Activated naive CD4-positive, alpha-beta T cell treated with anti-CD3 and anti-CD28 coated beads for 36 hours (primary cell): ENCODE measurements around the gene KLF2. TPM values are rescaled to one million over a fixed set of nuclear protein-coding genes. Genes with fewer than 3 reads are reported as not detected.

Experiments used
- CTCF ChIA-PET: fragments of 350-600 bp; sonication (Branson Sonifier 250); formaldehyde crosslinking; loops from one replicate; lab custom pipeline; 2021; ENCODE audit warnings: antibody characterized with exemption; lab: Charles Lee
- DNase-seq: peaks from one replicate; pipeline ENCODE4 v3.0.0-alpha.2; 2020
- H3K27ac Mint-ChIP-seq: one replicate; pipeline ENCODE4 v1.8.0; 2021; ENCODE audit warnings: mild to moderate bottlenecking, mixed read lengths
- H3K27me3 Mint-ChIP-seq: one replicate; pipeline ENCODE4 v1.8.0; 2021; ENCODE audit warnings: low read depth, mixed read lengths
- H3K36me3 Mint-ChIP-seq: one replicate; pipeline ENCODE4 v1.8.0; 2021; ENCODE audit warnings: low read depth, mixed read lengths
- H3K4me1 Mint-ChIP-seq: one replicate; pipeline ENCODE4 v1.8.0; 2021; ENCODE audit warnings: low read depth, mixed read lengths
- H3K4me3 Mint-ChIP-seq: one replicate; pipeline ENCODE4 v1.8.0; 2021; ENCODE audit warnings: mild to moderate bottlenecking, moderate library complexity, mixed read lengths
- H3K9me3 Mint-ChIP-seq: one replicate; pipeline ENCODE4 v1.8.0; 2021; ENCODE audit warnings: mixed read lengths
- intact Hi-C: fragments of 100-400 bp; cut with micrococcal nuclease; formaldehyde crosslinking; loops from one replicate; pipeline ENCODE4 v1.15.1; 2023
- total RNA-seq, 2 experiments: library from RNA; stranded (reverse); gene quantifications; one replicate each; pipeline ENCODE4 v1.2.3, GENCODE V29; 2021

KLF2 gene
- total RNA-seq, 2 experiments from 2014 or later = 0.22 to 0.69 TPM

DNA sequence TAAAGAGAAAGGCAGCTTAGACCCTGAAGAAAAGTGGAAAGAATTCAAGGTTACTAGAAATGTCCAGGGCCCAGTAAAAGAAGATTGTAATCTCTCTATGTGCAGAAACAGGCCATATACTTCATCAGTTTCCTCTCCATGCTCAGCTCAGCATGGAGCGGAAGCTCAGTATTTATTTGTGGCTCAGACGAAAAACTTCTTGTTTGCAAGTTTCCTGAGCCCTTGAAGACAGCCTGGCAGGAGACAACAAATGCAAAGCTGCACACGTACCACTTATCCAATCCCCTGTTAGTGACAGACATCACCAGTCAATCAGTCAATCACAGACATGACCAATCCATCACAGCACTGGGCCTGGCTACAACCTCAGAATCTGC, 8.1 kb upstream of the KLF2 start:
- Mint-ChIP-seq H3K27me3 (no peaks in the 10 kb centered on the region), H3K4me3 (no peak overlapping the region), H3K27ac (no peak overlapping the region), H3K36me3 (no peaks in the 10 kb centered on the region), H3K9me3 (no peaks in the 10 kb centered on the region), H3K4me1 (peaks cover 7% of the 10 kb centered on the region)
- CTCF ChIA-PET = interaction anchor here (1.1 kb wide), 1 partner anchor 9 kb away, joined by 4 read pairs; no protein-coding TSS in a partner anchor
- intact Hi-C loops = no loop called here
- no peak for DNase-seq

DNA sequence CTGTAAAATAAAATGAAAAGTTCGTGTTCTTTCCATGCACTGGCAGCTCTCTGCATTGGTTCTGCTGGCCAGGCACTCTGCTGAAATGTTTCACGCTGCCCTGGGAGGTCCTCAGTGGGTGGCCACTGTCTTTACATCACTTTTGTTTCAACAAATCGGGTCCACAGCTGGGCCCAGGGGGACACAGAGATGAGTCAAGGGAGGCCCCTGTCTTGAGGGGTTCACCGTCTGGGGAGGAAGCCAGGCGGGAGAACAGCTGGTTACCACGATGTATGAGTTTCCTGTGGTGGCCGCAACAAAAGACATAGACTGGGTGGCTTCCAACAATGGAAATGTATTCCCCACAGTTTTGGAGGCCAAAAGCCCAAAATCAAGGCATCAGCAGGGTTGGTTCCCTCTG, 5.1 kb upstream of the KLF2 start:
- Mint-ChIP-seq H3K4me3 (no peak overlapping the region), H3K4me1 (peaks cover 12% of the 10 kb centered on the region), H3K27me3 (no peaks in the 10 kb centered on the region), H3K36me3 (no peaks in the 10 kb centered on the region), H3K9me3 (no peaks in the 10 kb centered on the region), H3K27ac (no peak overlapping the region)
- intact Hi-C loops = no loop called here
- CTCF ChIA-PET = no interaction called here
- DNase-seq = peak; percentile 19

DNA sequence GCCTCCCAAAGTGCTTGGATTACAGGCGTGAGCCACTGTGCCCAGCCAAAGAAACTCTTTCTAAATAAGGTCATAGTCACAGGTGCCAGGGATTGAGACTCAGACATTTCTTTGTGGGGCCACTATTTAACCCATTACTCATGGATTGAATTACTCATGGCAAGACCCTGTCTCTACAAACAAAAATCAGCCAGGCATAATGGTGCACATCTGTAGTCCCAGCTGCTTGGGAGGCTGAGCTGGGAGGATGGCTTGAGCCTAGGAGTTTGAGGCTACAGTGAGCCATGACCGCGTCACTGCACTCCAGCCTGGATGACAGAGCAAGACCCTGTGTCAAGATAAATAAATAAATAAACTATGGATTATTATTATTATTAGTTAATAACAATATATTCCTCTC, 3.6 kb upstream of the KLF2 start:
- CTCF ChIA-PET = interaction anchor here (0.6 kb wide), 1 partner anchor 83 kb away, joined by 4 read pairs; no protein-coding TSS in a partner anchor
- Mint-ChIP-seq H3K4me3 (no peak overlapping the region), H3K27me3 (peaks cover 3% of the 10 kb centered on the region), H3K4me1 (peaks cover 15% of the 10 kb centered on the region), H3K9me3 (no peaks in the 10 kb centered on the region), H3K36me3 (no peaks in the 10 kb centered on the region), H3K27ac (no peak overlapping the region)
- no peak for DNase-seq
- intact Hi-C loops = no loop called here

DNA sequence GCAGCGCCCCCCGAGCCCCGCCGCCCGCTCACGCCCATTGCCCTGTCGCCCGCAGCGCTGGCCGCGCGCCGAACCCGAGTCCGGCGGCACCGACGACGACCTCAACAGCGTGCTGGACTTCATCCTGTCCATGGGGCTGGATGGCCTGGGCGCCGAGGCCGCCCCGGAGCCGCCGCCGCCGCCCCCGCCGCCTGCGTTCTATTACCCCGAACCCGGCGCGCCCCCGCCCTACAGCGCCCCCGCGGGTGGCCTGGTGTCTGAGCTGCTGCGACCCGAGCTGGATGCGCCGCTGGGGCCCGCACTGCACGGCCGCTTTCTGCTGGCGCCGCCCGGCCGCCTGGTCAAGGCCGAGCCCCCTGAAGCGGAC, 518 bp downstream of the KLF2 start:
- peak; percentile 36 for DNase-seq
- Mint-ChIP-seq H3K27me3 (peaks cover 14% of the 10 kb centered on the region), H3K4me3 (peak overlapping the region; percentile 58), H3K36me3 (peaks cover 2% of the 10 kb centered on the region), H3K4me1 (peaks cover 50% of the 10 kb centered on the region), H3K9me3 (no peaks in the 10 kb centered on the region), H3K27ac (no peak overlapping the region)
- CTCF ChIA-PET = interaction anchor here (0.7 to 0.9 kb wide), 2 partner anchors 9 to 58 kb away, joined by 3 to 4 read pairs; no protein-coding TSS in a partner anchor
- intact Hi-C loops = no loop called here

DNA sequence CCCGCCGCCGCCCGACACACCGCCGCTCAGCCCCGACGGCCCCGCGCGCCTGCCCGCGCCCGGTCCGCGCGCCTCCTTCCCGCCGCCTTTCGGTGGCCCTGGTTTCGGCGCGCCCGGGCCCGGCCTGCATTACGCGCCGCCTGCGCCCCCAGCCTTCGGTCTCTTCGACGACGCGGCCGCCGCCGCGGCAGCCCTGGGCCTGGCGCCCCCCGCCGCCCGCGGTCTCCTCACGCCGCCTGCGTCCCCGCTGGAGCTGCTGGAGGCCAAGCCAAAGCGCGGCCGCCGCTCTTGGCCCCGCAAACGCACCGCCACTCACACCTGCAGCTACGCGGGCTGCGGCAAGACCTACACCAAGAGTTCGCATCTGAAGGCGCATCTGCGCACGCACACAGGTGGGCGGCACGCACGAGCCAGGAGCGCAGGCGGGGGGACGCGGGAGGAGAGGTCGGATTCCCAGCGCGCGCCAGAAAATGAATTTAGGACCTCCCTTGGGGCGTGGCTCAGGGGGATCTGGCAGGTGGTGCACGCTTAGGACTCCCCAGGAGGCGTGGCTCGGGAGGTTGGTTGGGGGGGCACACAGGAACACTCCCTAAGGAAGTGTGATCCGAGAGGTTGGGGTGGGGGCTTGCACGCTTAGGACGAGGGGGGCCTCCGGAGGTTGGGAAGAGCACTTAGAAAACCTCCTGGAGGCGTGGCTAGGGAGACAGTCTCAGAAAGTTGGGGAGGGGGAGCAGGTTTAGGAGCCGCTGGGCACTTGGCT, 1.2 kb downstream of the KLF2 start:
- H3K36me3 Mint-ChIP-seq = peaks cover 2% of the 10 kb centered on the region
- H3K9me3 Mint-ChIP-seq = no peaks in the 10 kb centered on the region
- intact Hi-C loops = no loop called here
- peak; percentile 22 for DNase-seq
- peak overlapping the region; percentile 68 for H3K4me3 Mint-ChIP-seq
- CTCF ChIA-PET = interaction anchor here (0.5 to 0.9 kb wide), 4 partner anchors 9 to 122 kb away, joined by 3 to 4 read pairs (median 4); no protein-coding TSS in a partner anchor
- peaks cover 14% of the 10 kb centered on the region for H3K27me3 Mint-ChIP-seq
- H3K27ac Mint-ChIP-seq = no peak overlapping the region
- H3K4me1 Mint-ChIP-seq = peaks cover 53% of the 10 kb centered on the region

DNA sequence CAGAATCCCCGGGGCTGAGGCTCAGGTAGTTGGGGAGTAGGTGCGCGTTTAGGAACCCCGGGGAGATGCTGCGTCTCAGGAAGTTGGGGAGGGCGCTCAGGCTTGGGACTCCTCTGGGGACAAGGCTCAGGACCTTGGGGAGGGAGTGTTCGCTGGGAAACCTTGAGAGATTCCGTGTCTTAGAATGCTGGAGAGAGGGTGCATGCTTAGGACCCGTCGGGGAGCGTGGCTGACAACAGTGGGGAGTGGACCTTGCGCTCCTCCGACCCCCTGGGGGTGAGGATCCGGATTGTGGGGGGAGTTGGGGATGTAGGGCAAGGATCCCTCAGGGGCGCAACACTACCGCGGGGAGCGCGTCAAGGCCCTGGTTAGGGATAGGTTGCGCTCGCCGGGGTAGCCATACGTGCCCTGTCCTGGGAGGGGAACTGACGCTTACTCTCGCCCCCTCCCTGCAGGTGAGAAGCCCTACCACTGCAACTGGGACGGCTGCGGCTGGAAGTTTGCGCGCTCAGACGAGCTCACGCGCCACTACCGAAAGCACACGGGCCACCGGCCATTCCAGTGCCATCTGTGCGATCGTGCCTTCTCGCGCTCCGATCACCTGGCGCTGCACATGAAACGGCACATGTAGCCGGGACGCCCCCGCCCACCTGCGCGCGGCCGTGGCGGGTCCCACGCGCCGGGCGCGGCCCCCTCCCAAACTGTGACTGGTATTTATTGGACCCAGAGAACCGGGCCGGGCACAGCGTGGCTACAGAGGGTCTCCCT, 2.0 kb downstream of the KLF2 start:
- Mint-ChIP-seq H3K9me3 (no peaks in the 10 kb centered on the region), H3K36me3 (peaks cover 2% of the 10 kb centered on the region), H3K4me1 (peaks cover 61% of the 10 kb centered on the region), H3K27ac (no peak overlapping the region), H3K27me3 (peaks cover 14% of the 10 kb centered on the region), H3K4me3 (peak overlapping the region; percentile 68)
- peak; percentile 32 for DNase-seq
- CTCF ChIA-PET = interaction anchor here (0.5 kb wide), 1 partner anchor 54 kb away, joined by 4 read pairs; no protein-coding TSS in a partner anchor
- intact Hi-C loops = no loop called here

DNA sequence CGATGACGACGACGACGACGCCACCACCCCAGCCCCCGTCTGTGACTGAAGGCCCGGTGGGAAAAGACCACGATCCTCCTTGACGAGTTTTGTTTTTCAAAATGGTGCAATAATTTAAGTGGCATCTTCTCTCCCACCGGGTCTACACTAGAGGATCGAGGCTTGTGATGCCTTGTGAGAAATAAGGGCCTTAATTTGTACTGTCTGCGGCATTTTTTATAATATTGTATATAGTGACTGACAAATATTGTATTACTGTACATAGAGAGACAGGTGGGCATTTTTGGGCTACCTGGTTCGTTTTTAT, 2.5 kb downstream of the KLF2 start:
- Mint-ChIP-seq H3K27me3 (peaks cover 14% of the 10 kb centered on the region), H3K4me3 (peak overlapping the region; percentile 41), H3K4me1 (peaks cover 64% of the 10 kb centered on the region), H3K27ac (no peak overlapping the region), H3K36me3 (peaks cover 2% of the 10 kb centered on the region), H3K9me3 (no peaks in the 10 kb centered on the region)
- CTCF ChIA-PET = interaction anchor here (0.7 to 4.4 kb wide), 2 partner anchors 76 to 80 kb away, joined by 4 to 33 read pairs; no protein-coding TSS in a partner anchor
- no peak for DNase-seq
- intact Hi-C loops = no loop called here

DNA sequence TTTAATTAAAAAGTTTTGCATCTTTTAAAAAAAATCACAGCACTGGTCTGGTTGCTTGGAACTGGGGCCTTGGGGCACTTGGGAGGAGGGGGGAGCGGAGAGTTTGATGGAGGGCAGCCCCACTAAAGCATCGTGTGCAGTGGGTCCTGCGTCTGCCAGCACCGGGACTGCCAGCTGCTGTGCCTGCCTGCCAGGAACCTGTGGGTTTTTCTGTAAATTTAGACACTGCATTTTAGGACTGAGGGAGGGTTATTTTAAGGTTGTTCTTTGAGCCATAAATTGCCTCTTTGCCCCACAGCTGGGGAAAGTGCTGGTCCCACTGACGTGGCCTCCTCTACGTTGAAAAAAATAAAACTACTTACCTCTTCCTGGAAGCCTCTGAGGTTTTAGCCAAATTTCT, 2.9 kb downstream of the KLF2 start:
- Mint-ChIP-seq H3K4me3 (peak overlapping the region; percentile 41), H3K4me1 (peaks cover 65% of the 10 kb centered on the region), H3K27ac (no peak overlapping the region), H3K36me3 (peaks cover 2% of the 10 kb centered on the region), H3K27me3 (peaks cover 14% of the 10 kb centered on the region), H3K9me3 (no peaks in the 10 kb centered on the region)
- intact Hi-C loops = no loop called here
- DNase-seq = no peak
- CTCF ChIA-PET = interaction anchor here (0.7 to 4.4 kb wide), 5 partner anchors 55 to 286 kb away, joined by 3 to 33 read pairs (median 4); no protein-coding TSS in a partner anchor

DNA sequence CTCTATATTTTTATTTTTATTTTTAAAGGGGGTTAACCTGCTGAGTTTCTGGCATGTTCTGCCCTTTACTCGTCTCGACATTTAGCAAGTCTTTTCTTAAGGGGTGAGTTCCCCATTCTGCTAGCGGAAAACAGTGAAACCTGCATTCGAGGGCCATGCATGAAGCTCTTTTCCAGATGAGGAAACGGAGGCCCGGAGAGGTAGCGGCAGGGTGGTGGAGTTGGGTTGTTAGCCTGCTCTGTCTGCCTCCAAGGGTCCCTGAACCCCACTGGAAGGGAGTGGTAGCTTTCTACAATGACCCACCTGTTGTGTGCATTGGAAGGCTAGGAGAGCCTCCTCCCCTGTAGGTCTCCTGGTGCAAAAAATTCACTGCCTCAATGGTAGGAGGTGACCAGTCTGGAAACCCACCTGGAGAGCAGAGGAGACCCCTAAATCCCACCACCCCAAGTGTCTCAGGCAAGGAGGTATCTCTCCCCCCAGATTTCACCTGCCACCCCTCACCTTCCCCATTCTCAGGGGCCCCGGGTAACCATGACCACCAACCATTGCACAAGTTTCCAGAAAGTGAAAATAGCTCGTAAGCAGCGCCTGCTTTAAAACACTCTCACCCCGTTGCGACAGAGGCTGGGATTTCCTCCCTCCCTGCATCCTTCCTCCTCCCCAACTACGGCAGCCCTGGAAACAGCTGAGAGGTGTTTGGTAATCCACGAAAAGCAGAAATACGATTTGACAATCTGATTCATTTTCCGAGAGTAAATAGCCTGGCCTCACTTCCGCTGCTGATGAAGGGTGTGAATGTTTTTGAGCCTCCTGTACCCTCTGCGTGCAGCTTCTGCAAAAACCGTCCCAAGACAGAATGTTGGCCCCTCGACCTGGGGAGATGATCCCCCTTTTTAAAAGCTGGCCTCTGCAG, 3.5 kb downstream of the KLF2 start:
- peaks cover 14% of the 10 kb centered on the region for H3K27me3 Mint-ChIP-seq
- no peaks in the 10 kb centered on the region for H3K9me3 Mint-ChIP-seq
- CTCF ChIA-PET = interaction anchor here (0.6 to 4.4 kb wide), 12 partner anchors 11 to 973 kb away, joined by 3 to 33 read pairs (median 4); no protein-coding TSS in a partner anchor
- peaks cover 2% of the 10 kb centered on the region for H3K36me3 Mint-ChIP-seq
- peaks cover 63% of the 10 kb centered on the region for H3K4me1 Mint-ChIP-seq
- peak overlapping the region; percentile 58 for H3K4me3 Mint-ChIP-seq
- peak; percentile 87 for DNase-seq
- intact Hi-C loops = loop anchor here (1.0 kb wide), 1 partner anchor 43 kb away; no protein-coding TSS in a partner anchor
- H3K27ac Mint-ChIP-seq = no peak overlapping the region

DNA sequence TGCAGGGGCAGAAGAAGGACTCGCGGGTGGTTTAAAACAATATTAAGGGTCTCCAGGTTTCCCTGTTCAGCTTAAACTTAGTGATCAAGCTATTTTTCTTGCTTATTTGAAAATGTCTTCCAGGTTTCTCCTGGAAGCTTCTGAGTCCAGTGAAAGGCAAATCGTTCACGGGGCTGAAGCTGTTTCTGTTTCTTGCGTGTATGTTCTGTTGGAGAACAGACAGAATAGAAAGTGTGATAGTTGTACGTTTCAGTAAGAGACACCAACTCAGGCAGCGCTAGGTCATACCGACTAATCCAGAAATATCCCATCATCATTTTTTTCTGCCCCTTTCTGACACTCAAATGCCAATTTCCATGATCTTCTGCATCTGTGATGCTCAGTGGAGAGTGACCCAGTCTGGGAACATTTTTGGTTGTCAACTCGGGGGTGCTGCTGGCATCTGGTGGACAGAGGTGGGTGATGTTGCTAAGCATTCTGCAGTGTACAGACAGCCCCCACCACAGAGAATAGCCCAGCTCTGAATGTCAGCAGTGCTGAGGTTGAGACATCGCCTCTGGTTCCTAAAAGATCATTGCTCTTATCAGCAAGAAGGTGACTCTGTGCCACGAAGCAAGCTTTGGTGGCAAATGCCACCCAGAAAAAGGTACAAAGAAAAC, 4.3 kb downstream of the KLF2 start:
- peaks cover 62% of the 10 kb centered on the region for H3K4me1 Mint-ChIP-seq
- H3K27me3 Mint-ChIP-seq = peaks cover 14% of the 10 kb centered on the region
- H3K4me3 Mint-ChIP-seq = peak overlapping the region; percentile 19
- H3K36me3 Mint-ChIP-seq = peaks cover 2% of the 10 kb centered on the region
- no peaks in the 10 kb centered on the region for H3K9me3 Mint-ChIP-seq
- H3K27ac Mint-ChIP-seq = peak overlapping the region; percentile 18
- peak; percentile 37 for DNase-seq
- CTCF ChIA-PET = interaction anchor here (0.7 to 4.4 kb wide), 9 partner anchors 10 to 92 kb away, joined by 3 to 33 read pairs (median 5); no protein-coding TSS in a partner anchor
- intact Hi-C loops = loop anchor here (1.0 kb wide), 1 partner anchor 42 kb away; no protein-coding TSS in a partner anchor

DNA sequence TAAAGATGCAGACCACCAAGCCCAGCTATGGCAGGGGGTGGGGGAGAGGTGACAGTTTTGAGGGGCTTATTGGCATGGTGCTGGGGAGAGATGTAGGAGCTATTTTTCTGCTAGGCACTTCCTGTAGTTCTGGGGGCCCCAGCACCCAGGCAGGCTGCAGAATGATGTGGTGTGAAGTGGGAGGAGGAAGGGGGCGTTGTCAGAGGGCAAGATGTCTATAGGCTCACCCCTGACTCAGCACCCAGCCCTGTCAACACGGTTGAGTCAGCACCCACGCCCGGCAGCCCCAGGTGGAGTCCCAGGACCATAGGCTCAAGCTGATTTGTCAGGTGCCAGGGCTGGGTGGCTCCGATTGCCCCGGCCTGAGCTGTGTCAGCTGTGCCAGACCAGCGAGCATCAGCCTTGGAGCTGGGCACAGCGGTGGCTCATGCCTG, 5.8 kb downstream of the KLF2 start:
- H3K27ac Mint-ChIP-seq = peak overlapping the region; percentile 72
- no peaks in the 10 kb centered on the region for H3K9me3 Mint-ChIP-seq
- peak; percentile 97 for DNase-seq
- intact Hi-C loops = loop anchor here (1.0 to 10.0 kb wide), 7 partner anchors 9 to 496 kb away; partner anchors contain the start of gene AP1M1
- H3K4me3 Mint-ChIP-seq = peak overlapping the region; percentile 24
- peaks cover 14% of the 10 kb centered on the region for H3K27me3 Mint-ChIP-seq
- H3K4me1 Mint-ChIP-seq = peaks cover 64% of the 10 kb centered on the region
- H3K36me3 Mint-ChIP-seq = peaks cover 2% of the 10 kb centered on the region
- CTCF ChIA-PET = interaction anchor here (0.6 to 4.4 kb wide), 5 partner anchors 22 to 220 kb away, joined by 3 to 33 read pairs (median 5); no protein-coding TSS in a partner anchor
